Tibial nerve (tissue), 4 donors: ENCODE data around the gene CSAD. TPM values are rescaled to one million over a fixed set of nuclear protein-coding genes. Genes with fewer than 3 reads are reported as not detected.

Source experiments
- DNase-seq, 2 donors: peaks; one replicate each; pipeline ENCODE4 v3.0.0-alpha.2; 2019; ENCODE audit warnings: low spot score in 2 of 2
- H3K27ac ChIP-seq, 4 donors: fragments of 200-600 bp; sonication (generic) in 3 of 4; one replicate each; pipeline ENCODE4 v1.5.1; 2017 to 2019; ENCODE audit warnings: mild to moderate bottlenecking in 1 of 4
- H3K27me3 ChIP-seq, 2 donors: fragments of 200-600 bp; sonication (generic) in 1 of 2; one replicate each; pipeline versions ENCODE4 v1.5.1 to v1.6.0; 2017 to 2019
- H3K36me3 ChIP-seq, 3 donors: fragments of 200-600 bp; sonication (generic); one replicate each; pipeline ENCODE4 v1.5.1; 2018 to 2019
- H3K4me1 ChIP-seq, 4 donors: fragments of 200-600 bp; sonication (generic) in 3 of 4; one replicate each; pipeline ENCODE4 v1.5.1; 2017 to 2019
- H3K4me3 ChIP-seq, 4 donors: fragments of 200-600 bp; sonication (generic) in 3 of 4; one replicate each; pipeline ENCODE4 v1.5.1; 2017 to 2019; ENCODE audit warnings: mild to moderate bottlenecking in 1 of 4, moderate library complexity in 1 of 4
- H3K9me3 ChIP-seq, 4 donors: fragments of 200-600 bp; sonication (generic) in 3 of 4; one replicate each; pipeline ENCODE4 v1.5.1; 2017 to 2019
- EP300 ChIP-seq, 2 donors: sonication (generic); formaldehyde crosslinking; IDR thresholded peaks; one replicate each; pipeline ENCODE4 v1.6.1; 2017; ENCODE audit warnings: antibody characterized with exemption in 2 of 2, mild to moderate bottlenecking in 1 of 2
- POLR2A ChIP-seq, 2 donors: fragments of 450-650 bp; IDR thresholded peaks; one replicate each; pipeline ENCODE4 v1.6.1; 2017; ENCODE audit warnings: antibody characterized with exemption in 2 of 2, mild to moderate bottlenecking in 2 of 2, moderate library complexity in 2 of 2
- WGBS, 2 donors: methylation state at CpG; one replicate each; pipeline ENCODE4 v1.1.5; 2018; 5-methylcytosine and 5-hydroxymethylcytosine counted together
- total RNA-seq, 4 donors: library from RNA; depleted of rRNA; stranded (reverse); fragments of >200 nt; gene quantifications; one replicate each; pipeline ENCODE4 v1.1.0, GENCODE V29; 2016
- TF ChIP-seq, protein P1 (sequence below), 5 experiments: fragments of 200-600 bp in 3 of 5; fragments of 450-650 bp in 2 of 5; sonication (generic) in 3 of 5; IDR thresholded peaks; one replicate each; pipeline ENCODE4 v1.5.1; 2016 to 2019; ENCODE audit warnings: antibody characterized with exemption in 5 of 5, mild to moderate bottlenecking in 3 of 5, moderate library complexity in 2 of 5

Gene CSAD
- total RNA-seq, 4 donors from 2014 or later = 52.4 to 90.6 (median 78.7) TPM

DNA sequence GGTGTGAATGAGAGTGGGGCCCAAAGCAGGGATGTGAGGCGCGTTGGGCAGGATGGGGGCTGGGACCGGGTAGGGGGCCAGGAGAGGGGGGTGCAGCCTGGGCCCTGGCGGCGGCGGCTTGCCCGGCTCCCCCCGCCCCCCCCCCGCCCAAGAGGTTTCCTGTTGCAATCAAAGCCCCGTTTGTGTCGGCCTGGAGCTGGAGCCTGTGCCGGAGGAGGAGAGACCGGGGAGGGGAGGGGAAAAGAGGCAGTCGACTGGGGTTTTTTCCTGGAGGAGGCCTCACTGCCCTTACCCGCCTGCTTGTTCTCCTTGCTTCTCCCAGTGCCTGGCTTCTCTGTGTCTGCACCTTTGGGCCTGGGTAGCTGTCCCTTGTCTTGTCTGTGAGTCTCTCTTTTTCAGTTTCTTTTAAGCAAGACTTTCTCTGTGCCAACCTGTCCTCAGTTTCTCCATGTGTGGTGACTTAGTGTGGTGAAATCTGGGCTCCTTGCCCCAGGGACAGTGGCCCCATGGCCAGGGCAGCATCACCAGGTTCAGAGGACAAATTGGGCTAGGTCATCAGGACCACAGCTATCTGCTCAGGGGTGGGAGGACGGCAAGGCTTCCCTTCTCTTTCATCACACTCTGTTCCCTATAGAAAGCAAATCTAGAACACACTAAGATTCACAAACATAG, 42.8 kb upstream of the CSAD start:
- peak in 1 of 2 donors; percentile 31 for DNase-seq
- WGBS, 2 donors = 4 to 15% methylated on average over 8 to 16 of the region's 16 CpGs
- no peak overlapping the region for H3K4me3 ChIP-seq

DNA sequence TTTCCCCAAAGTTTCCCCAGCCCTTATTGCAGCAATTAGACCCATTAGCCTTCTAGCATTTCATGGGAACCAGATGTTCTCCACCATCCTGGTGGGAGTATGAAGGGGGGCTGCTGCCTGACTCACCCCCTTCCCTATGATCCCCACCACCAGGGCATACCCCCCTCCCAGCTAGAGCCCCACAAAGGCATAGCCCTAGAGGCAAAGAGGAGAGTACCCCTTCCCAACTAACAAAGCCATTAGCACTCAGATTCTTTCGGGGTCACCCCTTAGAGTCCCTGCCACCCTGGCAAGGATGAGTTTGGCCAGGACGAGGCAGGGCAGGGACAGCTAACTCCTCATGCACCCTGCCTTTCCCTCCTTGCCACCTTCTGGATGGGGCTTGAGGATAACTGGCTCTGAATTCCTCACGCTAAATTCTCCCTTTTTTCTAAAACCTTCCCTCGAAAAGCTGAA, 42.1 kb upstream of the CSAD start:
- Histone ChIP-seq H3K36me3 (peaks cover 0 to 13% (median 0%) of the 10 kb centered on the region in 3 donors), H3K4me3 (no peak overlapping the region), H3K9me3 (no peaks in the 10 kb centered on the region), H3K4me1 (peaks cover 5 to 64% (median 50%) of the 10 kb centered on the region in 4 donors), H3K27ac (peak overlapping the region; percentile 92 to 100 (median 96)), H3K27me3 (no peaks in the 10 kb centered on the region)
- no peak for TF ChIP-seq EP300 (IDR thresholded peaks at IDR 0.05)
- TF ChIP-seq, protein P1, sequence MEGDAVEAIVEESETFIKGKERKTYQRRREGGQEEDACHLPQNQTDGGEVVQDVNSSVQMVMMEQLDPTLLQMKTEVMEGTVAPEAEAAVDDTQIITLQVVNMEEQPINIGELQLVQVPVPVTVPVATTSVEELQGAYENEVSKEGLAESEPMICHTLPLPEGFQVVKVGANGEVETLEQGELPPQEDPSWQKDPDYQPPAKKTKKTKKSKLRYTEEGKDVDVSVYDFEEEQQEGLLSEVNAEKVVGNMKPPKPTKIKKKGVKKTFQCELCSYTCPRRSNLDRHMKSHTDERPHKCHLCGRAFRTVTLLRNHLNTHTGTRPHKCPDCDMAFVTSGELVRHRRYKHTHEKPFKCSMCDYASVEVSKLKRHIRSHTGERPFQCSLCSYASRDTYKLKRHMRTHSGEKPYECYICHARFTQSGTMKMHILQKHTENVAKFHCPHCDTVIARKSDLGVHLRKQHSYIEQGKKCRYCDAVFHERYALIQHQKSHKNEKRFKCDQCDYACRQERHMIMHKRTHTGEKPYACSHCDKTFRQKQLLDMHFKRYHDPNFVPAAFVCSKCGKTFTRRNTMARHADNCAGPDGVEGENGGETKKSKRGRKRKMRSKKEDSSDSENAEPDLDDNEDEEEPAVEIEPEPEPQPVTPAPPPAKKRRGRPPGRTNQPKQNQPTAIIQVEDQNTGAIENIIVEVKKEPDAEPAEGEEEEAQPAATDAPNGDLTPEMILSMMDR (IDR thresholded peaks at IDR 0.05) = no peak
- TF ChIP-seq POLR2A (IDR thresholded peaks at IDR 0.05) = no peak
- 30 to 36% methylated on average over 4 of the region's 4 CpGs for WGBS, 2 donors
- no peak for DNase-seq

More for the DNA sequence above, 42.8 kb upstream of the CSAD start:
- Histone ChIP-seq H3K4me1 (peaks cover 5 to 60% (median 44%) of the 10 kb centered on the region in 4 donors), H3K27me3 (no peaks in the 10 kb centered on the region), H3K9me3 (no peaks in the 10 kb centered on the region), H3K36me3 (peaks cover 0 to 17% (median 0%) of the 10 kb centered on the region in 3 donors), H3K27ac (peak overlapping the region; percentile 92 to 100 (median 96))
- TF ChIP-seq POLR2A (IDR thresholded peaks at IDR 0.05) (no peak), EP300 (IDR thresholded peaks at IDR 0.05) (no peak)
- TF ChIP-seq, protein P1 (IDR thresholded peaks at IDR 0.05) = no peak

DNA sequence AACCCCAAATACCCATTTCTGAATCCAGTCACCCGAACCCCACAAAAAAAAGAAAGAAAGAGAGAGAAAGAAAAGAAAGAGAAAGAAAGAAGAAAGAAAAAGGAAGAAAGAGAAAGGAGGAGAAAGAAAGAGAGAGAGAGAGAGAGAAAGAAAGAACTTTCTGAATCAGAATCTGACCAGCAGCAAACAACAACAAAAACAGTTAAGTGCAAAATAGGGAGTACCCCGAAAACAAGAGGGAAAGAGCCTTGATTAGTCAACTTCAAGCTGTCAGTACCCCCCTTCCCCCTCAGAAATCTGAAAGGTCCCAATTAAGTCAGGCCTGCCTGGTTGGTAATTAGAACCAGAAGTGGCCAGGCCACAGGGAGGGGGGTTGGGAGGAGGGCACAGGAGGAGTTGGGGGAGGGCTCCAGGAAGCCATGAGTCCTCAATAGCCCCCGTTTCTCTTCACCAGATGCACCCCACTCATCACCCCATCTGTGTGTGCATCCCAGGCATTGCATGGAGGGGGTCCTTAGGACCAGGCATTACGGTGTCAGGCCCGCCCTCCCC, 41.5 kb upstream of the CSAD start:
- peak overlapping the region; percentile 53 to 78 (median 68) for H3K4me3 ChIP-seq
- 16 to 19% methylated on average over 4 to 5 of the region's 5 CpGs for WGBS, 2 donors
- peaks cover 5 to 70% (median 56%) of the 10 kb centered on the region in 4 donors for H3K4me1 ChIP-seq
- H3K27ac ChIP-seq = peak overlapping the region; percentile 92 to 100 (median 96)
- H3K36me3 ChIP-seq = peaks cover 0 to 7% (median 0%) of the 10 kb centered on the region in 3 donors
- no peaks in the 10 kb centered on the region for H3K9me3 ChIP-seq
- TF ChIP-seq POLR2A (IDR thresholded peaks at IDR 0.05) (no peak), EP300 (IDR thresholded peaks at IDR 0.05) (no peak)
- TF ChIP-seq, protein P1 (IDR thresholded peaks at IDR 0.05) = no peak
- no peaks in the 10 kb centered on the region for H3K27me3 ChIP-seq
- DNase-seq = no peak

DNA sequence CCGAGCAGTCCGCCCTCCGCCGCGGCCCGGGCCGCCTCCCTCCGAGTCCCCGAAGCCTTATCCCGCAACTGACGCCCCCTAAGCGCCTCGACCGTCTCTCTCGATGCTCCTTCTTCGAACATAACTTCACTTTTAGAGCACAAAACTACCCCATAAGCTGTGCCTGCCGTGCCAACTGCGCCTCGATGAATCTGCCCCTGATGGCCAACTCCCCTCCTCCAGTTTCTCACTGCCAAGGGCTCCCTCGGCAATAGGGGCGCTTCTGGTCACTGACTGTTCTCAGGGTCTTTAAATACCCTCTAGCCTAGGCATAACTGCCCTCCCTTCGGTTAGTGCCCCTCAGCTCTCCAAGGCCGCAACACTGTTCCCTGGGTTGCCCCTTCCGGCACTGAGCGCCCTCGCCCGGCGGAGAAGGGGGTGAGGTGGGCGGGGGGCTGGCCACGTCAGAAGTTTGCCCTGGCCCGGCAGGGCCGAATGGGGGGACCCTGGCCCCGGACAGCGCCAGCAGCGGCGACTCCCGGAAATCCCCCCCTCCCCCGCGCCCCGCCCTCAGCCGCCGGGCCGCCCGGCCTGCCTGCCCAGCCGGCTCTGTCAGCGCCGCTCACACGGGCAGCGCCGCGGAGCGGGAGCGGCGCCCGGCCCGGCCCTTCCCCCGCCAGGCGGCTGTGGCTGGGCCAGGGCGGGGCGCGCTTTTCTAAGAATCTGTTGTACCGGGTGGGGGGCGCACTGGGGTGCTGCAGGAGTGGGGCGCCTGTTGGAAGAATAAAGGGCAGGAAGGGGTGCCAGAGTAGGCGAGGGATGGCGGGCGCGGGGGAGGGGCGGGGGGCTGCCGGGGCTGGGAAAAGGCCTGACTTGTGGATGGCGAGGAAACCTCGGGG, 40.7 kb upstream of the CSAD start:
- DNase-seq = peak in 1 of 2 donors; percentile 39
- Histone ChIP-seq H3K4me3 (peak overlapping the region; percentile 53 to 78 (median 68)), H3K9me3 (no peaks in the 10 kb centered on the region), H3K27ac (peak overlapping the region; percentile 92 to 100 (median 96)), H3K27me3 (no peaks in the 10 kb centered on the region), H3K4me1 (peaks cover 5 to 75% (median 63%) of the 10 kb centered on the region in 4 donors), H3K36me3 (no peaks in the 10 kb centered on the region)
- WGBS, 2 donors = 0 to 1% methylated on average over 44 to 51 of the region's 72 CpGs
- TF ChIP-seq POLR2A (IDR thresholded peaks at IDR 0.05) (peak in 1 of 2 donors; percentile 46), EP300 (IDR thresholded peaks at IDR 0.05) (peak in 1 of 2 donors; percentile 62)
- TF ChIP-seq, protein P1 (IDR thresholded peaks at IDR 0.05) = peak; percentile 9 to 29 (median 22)
